ENCODE data around the gene SOAT2.

- TF ChIP-seq CTCF (IDR thresholded peaks at IDR 0.05; ENCODE audit: low read depth, low read length, missing input control) (no peak), ATF3 (IDR thresholded peaks at IDR 0.05) (no peak), JUND (IDR thresholded peaks at IDR 0.05) (no peak), GABPA (IDR thresholded peaks at IDR 0.05 in 1 of 2, conservative IDR thresholded peaks at IDR 0.05 in 1 of 2) (no peak), YY1 (IDR thresholded peaks at IDR 0.05) (no peak), EGR1 (IDR thresholded peaks at IDR 0.05; ENCODE audit: low read depth in 2 of 2) (no peak), RXRA (IDR thresholded peaks at IDR 0.05) (no peak), RAD21 (IDR thresholded peaks at IDR 0.05) (no peak)
- TF ChIP-seq, protein P1, sequence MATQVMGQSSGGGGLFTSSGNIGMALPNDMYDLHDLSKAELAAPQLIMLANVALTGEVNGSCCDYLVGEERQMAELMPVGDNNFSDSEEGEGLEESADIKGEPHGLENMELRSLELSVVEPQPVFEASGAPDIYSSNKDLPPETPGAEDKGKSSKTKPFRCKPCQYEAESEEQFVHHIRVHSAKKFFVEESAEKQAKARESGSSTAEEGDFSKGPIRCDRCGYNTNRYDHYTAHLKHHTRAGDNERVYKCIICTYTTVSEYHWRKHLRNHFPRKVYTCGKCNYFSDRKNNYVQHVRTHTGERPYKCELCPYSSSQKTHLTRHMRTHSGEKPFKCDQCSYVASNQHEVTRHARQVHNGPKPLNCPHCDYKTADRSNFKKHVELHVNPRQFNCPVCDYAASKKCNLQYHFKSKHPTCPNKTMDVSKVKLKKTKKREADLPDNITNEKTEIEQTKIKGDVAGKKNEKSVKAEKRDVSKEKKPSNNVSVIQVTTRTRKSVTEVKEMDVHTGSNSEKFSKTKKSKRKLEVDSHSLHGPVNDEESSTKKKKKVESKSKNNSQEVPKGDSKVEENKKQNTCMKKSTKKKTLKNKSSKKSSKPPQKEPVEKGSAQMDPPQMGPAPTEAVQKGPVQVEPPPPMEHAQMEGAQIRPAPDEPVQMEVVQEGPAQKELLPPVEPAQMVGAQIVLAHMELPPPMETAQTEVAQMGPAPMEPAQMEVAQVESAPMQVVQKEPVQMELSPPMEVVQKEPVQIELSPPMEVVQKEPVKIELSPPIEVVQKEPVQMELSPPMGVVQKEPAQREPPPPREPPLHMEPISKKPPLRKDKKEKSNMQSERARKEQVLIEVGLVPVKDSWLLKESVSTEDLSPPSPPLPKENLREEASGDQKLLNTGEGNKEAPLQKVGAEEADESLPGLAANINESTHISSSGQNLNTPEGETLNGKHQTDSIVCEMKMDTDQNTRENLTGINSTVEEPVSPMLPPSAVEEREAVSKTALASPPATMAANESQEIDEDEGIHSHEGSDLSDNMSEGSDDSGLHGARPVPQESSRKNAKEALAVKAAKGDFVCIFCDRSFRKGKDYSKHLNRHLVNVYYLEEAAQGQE (IDR thresholded peaks at IDR 0.05): no peak
- TF ChIP-seq, protein P2, sequence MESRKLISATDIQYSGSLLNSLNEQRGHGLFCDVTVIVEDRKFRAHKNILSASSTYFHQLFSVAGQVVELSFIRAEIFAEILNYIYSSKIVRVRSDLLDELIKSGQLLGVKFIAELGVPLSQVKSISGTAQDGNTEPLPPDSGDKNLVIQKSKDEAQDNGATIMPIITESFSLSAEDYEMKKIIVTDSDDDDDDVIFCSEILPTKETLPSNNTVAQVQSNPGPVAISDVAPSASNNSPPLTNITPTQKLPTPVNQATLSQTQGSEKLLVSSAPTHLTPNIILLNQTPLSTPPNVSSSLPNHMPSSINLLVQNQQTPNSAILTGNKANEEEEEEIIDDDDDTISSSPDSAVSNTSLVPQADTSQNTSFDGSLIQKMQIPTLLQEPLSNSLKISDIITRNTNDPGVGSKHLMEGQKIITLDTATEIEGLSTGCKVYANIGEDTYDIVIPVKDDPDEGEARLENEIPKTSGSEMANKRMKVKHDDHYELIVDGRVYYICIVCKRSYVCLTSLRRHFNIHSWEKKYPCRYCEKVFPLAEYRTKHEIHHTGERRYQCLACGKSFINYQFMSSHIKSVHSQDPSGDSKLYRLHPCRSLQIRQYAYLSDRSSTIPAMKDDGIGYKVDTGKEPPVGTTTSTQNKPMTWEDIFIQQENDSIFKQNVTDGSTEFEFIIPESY (IDR thresholded peaks at IDR 0.05): no peak
Measured at GRCh38 chr12:53115112-53115890, 12.0 kb downstream of the SOAT2 start.
